BJ (cell line): ENCODE data around the gene CSNK1D. TPM values are rescaled to one million over a fixed set of nuclear protein-coding genes. Genes with fewer than 3 reads are reported as not detected.

Experiments
- CTCF ChIA-PET: fragments of 350-600 bp; formaldehyde crosslinking; extraction: SDS; loops from one replicate; lab custom pipeline; 2021; ENCODE audit warnings: antibody characterized with exemption, inconsistent platforms; lab: Yijun Ruan, JAX
- POLR2A ChIA-PET: fragments of 300-600 bp; sonication (Branson Sonifier 250); formaldehyde crosslinking; extraction: SDS; loops from one replicate; lab custom pipeline; 2021; ENCODE audit warnings: antibody characterized with exemption; lab: Charles Lee
- DNase-seq: peaks from one replicate; pipeline ENCODE4 v3.0.0-alpha.2; 2011; ENCODE audit warnings: low read depth
- H3K27me3 ChIP-seq: 2 replicates; pipeline ENCODE4 v1.6.0; 2011; ENCODE audit warnings: low read length; ENCODE audit not compliant: control insufficient read depth, insufficient read depth
- H3K36me3 ChIP-seq: 2 replicates; pipeline ENCODE4 v1.5.1; 2011; ENCODE audit warnings: low read length; ENCODE audit not compliant: control insufficient read depth, insufficient read depth
- H3K4me3 ChIP-seq: 2 replicates; pipeline ENCODE4 v1.5.1; 2011; ENCODE audit warnings: low read depth, mild to moderate bottlenecking, control low read depth, low read length
- CTCF ChIP-seq: IDR thresholded peaks from 2 replicates; pipeline ENCODE4 v1.5.1; 2011; ENCODE audit warnings: low read depth, mild to moderate bottlenecking, control low read depth, inconsistent platforms, low read length, moderate library complexity; ENCODE audit not compliant: insufficient read depth
- polyA plus RNA-seq: library from polyadenylated mRNA; depleted of rRNA; stranded (reverse); fragments of >200 nt; gene quantifications from 2 replicates; pipeline ENCODE4 v1.2.3, GENCODE V29; 2011

Gene CSNK1D
- polyA plus RNA-seq, 1 experiment: 118 TPM

- no peak for TF ChIP-seq CTCF
- Histone ChIP-seq H3K27me3 (no peaks in the 10 kb centered on the region), H3K36me3 (no peaks in the 10 kb centered on the region), H3K4me3 (no peak overlapping the region)
- DNase-seq: no peak
- ChIA-PET CTCF (interaction anchor here (0.6 to 2.1 kb wide), 3 partner anchors 18 to 236 kb away, joined by 3 to 8 read pairs (median 4); no protein-coding TSS in a partner anchor), POLR2A (no interaction called here)
These were observed 29.8 kb upstream of the CSNK1D start for GRCh38 chr17:82302991-82303943.

GRCh38 chr17:82302568-82302963 lies 29.1 kb upstream of the CSNK1D start:
- ChIA-PET CTCF (interaction anchor here (1.6 to 2.4 kb wide), 3 partner anchors 19 to 31 kb away, joined by 4 to 9 read pairs (median 8); partner anchors contain the start of gene SECTM1), POLR2A (no interaction called here)
- Histone ChIP-seq H3K27me3 (no peaks in the 10 kb centered on the region), H3K36me3 (no peaks in the 10 kb centered on the region), H3K4me3 (no peak overlapping the region)
- TF ChIP-seq CTCF: no peak
- no peak for DNase-seq

GRCh38 chr17:82301916-82302567 lies 28.5 kb upstream of the CSNK1D start:
- TF ChIP-seq CTCF: no peak
- CTCF ChIA-PET: interaction anchor here (1.2 to 2.4 kb wide), 5 partner anchors 9 to 31 kb away, joined by 4 to 11 read pairs (median 8); partner anchors contain the start of genes CD7 and SECTM1
- Histone ChIP-seq H3K27me3 (no peaks in the 10 kb centered on the region), H3K36me3 (no peaks in the 10 kb centered on the region), H3K4me3 (no peak overlapping the region)
- POLR2A ChIA-PET: no interaction called here
- no peak for DNase-seq

GRCh38 chr17:82301300-82301915 lies 27.9 kb upstream of the CSNK1D start:
- Histone ChIP-seq H3K36me3 (no peaks in the 10 kb centered on the region), H3K27me3 (no peaks in the 10 kb centered on the region), H3K4me3 (no peak overlapping the region)
- no peak for DNase-seq
- ChIA-PET POLR2A (no interaction called here), CTCF (interaction anchor here (0.6 to 2.4 kb wide), 12 partner anchors 9 to 297 kb away, joined by 3 to 11 read pairs (median 4); partner anchors contain the start of genes CD7 and SECTM1)
- TF ChIP-seq CTCF: no peak
